GM04503 (cell line): Measurements from ENCODE around the gene SOCS1.

Experiments used
- DNase-seq: peaks from one replicate; pipeline ENCODE4 v3.0.0-alpha.2; 2012; ENCODE audit warnings: low read depth

Gene SOCS1

GRCh38 chr16:11260596-11260966 is 4.6 kb upstream of the SOCS1 start:
- no peak for DNase-seq

GRCh38 chr16:11259655-11260595 is 3.9 kb upstream of the SOCS1 start:
- DNase-seq, result no peak

DNA sequence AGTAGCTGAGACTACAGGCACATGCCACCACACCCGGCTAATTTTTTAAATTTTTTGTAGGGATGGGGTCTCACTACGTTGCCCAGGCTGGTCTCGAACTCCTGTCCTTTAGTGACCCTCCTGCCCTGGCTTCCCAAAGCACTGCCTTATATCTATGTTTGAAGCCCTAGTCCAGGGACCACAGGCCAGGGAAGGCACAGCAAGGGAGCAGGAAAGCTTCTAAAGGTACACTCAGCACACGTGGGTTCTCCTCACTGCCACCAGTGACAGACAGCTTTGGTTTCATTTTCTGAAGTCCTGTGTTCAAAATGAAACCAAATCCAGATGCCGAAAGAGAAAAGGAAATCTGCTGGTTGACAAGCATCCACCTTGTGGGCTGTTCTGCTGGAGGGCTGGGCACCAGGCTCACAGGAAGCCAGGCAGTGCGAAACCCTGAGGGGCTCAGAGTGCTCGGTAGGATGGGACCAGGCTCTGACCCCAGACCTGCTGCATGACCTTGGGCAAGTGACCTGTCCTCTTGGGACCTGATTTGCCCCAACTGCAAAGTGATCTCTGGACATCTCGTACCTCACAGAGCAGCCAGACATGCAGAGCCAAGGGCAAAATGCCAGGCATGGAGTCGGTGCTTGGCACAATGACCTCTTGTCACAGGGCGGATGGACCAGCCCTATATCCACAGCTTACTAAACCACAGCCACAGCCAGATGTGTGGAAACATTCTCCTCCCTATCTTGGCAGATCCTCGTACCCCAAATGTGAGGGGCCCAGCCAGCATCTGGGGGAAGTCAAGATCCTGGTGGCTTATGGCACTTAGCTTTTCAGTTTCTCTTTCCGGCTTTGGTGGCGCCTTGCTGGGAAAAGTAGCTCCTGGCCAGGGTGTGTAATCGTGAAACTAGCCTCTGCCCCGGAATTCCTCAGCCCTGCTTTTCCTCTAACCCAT is 2.8 kb upstream of the SOCS1 start:
- no peak for DNase-seq

- no peak for DNase-seq
Observed at GRCh38 chr16:11257131-11257938, 1.3 kb upstream of the SOCS1 start.

GRCh38 chr16:11256661-11257130 is 692 bp upstream of the SOCS1 start:
- DNase-seq, result no peak

GRCh38 chr16:11254913-11255736 is 879 bp downstream of the SOCS1 start:
- DNase-seq, result no peak

GRCh38 chr16:11253995-11254912 is 1.8 kb downstream of the SOCS1 start:
- DNase-seq, result no peak

- no peak for DNase-seq
Observed at GRCh38 chr16:11253009-11253994, 2.7 kb downstream of the SOCS1 start.

GRCh38 chr16:11252482-11252931 is 3.5 kb downstream of the SOCS1 start:
- DNase-seq, result no peak

- no peak for DNase-seq
Observed at GRCh38 chr16:11251525-11252481, 4.2 kb downstream of the SOCS1 start.

- no peak for DNase-seq
Observed at GRCh38 chr16:11250786-11251524, 5.0 kb downstream of the SOCS1 start.

GRCh38 chr16:11250091-11250785 is 5.8 kb downstream of the SOCS1 start:
- no peak for DNase-seq

- no peak for DNase-seq
Observed at GRCh38 chr16:11249233-11250061, 6.6 kb downstream of the SOCS1 start.

GRCh38 chr16:11248133-11248532 is 7.9 kb downstream of the SOCS1 start:
- no peak for DNase-seq

- no peak for DNase-seq
Observed at GRCh38 chr16:11245988-11246387, 10.0 kb downstream of the SOCS1 start.
